Stimulated activated CD8-positive, alpha-beta memory T cell treated with anti-CD3 and anti-CD28 coated beads, Interleukin-7, amount 100 ng/mL, for 24 hours (primary cell): ENCODE data around the gene TEX29.

Experiments
- DNase-seq: peaks from one replicate; pipeline ENCODE4 v3.0.0-alpha.2; 2020; ENCODE audit warnings: low read depth

Gene TEX29

GRCh38 chr13:111319998-111320911, at the start of gene TEX29:
Gene TEX29, plus strand, starts transcription at chr13:111320642. Its CDS starts 249 bp downstream, at chr13:111320891.
- DNase-seq = no peak

GRCh38 chr13:111270765-111271698, 49.4 kb upstream of the TEX29 start:
- no peak for DNase-seq

- no peak for DNase-seq
Measured at GRCh38 chr13:111272117-111272516, 48.3 kb upstream of the TEX29 start.

GRCh38 chr13:111275382-111275781, 45.1 kb upstream of the TEX29 start:
- no peak for DNase-seq

- no peak for DNase-seq
Measured at GRCh38 chr13:111275995-111276618, 44.3 kb upstream of the TEX29 start.

GRCh38 chr13:111278258-111278657, 42.2 kb upstream of the TEX29 start:
- DNase-seq = no peak

GRCh38 chr13:111278743-111279652, 41.4 kb upstream of the TEX29 start:
- DNase-seq = no peak

- no peak for DNase-seq
Measured at GRCh38 chr13:111280226-111280625, 40.2 kb upstream of the TEX29 start.

GRCh38 chr13:111280681-111281585, 39.5 kb upstream of the TEX29 start:
- no peak for DNase-seq

GRCh38 chr13:111281751-111282311, 38.6 kb upstream of the TEX29 start:
- DNase-seq = no peak

GRCh38 chr13:111282425-111282824, 38.0 kb upstream of the TEX29 start:
- no peak for DNase-seq

GRCh38 chr13:111282997-111283396, 37.4 kb upstream of the TEX29 start:
- no peak for DNase-seq

GRCh38 chr13:111283457-111283856, 37.0 kb upstream of the TEX29 start:
- no peak for DNase-seq

GRCh38 chr13:111283991-111284390, 36.5 kb upstream of the TEX29 start:
- no peak for DNase-seq

- no peak for DNase-seq
Measured at GRCh38 chr13:111284565-111284964, 35.9 kb upstream of the TEX29 start.

GRCh38 chr13:111286162-111286561, 34.3 kb upstream of the TEX29 start:
- no peak for DNase-seq

- DNase-seq = no peak
Measured at GRCh38 chr13:111286749-111287148, 33.7 kb upstream of the TEX29 start.

- no peak for DNase-seq
Measured at GRCh38 chr13:111287201-111287600, 33.2 kb upstream of the TEX29 start.

- no peak for DNase-seq
Measured at GRCh38 chr13:111288276-111288675, 32.2 kb upstream of the TEX29 start.

GRCh38 chr13:111289251-111289650, 31.2 kb upstream of the TEX29 start:
- DNase-seq = no peak
